HG03457 (cell line): ENCODE measurements around the gene THAP4.

ENCODE experiments used
- ATAC-seq: cut with Tn5 transposase; IDR thresholded peaks from one replicate; pipeline ENCODE4 v1.9.1; 2021; ENCODE audit warnings: moderate number of reproducible peaks; ENCODE audit not compliant: unreplicated experiment

The THAP4 gene

DNA sequence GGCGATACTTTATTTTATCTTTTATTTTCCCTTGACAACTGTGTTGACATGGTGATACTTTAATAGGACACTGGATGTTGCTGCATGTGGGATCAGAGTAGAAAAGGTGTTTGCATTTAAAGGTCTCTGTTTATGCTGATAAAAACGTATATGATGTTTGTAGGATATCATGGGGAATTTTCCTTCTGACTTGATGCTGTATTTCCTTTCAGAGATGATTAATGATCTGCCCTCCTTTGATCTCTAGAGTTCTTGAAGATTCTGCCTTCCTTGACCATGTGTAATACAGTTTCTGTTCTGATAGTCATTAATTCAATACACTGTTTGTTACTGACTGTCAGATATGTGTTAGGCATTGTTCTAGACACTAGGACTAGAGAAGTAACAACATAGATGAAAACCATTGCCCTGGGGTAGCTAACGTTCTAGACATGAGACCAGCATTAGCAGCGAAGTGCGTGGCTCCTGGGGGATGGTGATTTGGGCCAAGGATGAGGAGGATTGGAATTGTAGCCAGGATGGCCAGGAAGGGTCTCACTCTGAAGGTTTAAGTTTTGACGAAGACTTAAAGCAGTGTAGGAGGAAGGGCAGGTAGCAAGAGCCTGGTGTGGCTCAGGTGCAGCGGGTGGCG is 3.3 kb upstream of the THAP4 start:
- no peak for ATAC-seq

DNA sequence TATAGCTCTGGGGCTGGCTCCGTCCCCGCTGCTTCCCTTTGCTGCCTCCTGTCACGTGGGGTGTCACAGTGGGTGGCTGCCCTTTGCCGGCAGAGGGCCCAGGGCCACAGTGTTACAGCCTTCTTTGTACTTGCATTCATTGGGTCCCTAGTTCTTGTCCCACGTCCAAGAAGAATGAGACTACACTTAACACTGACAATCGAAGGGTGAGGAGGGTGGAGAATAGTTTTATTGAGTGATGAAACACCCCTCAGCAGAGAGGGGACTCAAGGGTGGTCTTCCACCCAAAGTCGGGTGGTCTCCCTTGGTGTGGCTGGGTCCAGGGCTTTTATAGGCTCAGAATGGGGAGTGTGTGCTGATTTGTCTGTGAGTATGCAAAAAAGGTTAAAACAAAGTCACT is 2.4 kb upstream of the THAP4 start:
- ATAC-seq, result no peak

DNA sequence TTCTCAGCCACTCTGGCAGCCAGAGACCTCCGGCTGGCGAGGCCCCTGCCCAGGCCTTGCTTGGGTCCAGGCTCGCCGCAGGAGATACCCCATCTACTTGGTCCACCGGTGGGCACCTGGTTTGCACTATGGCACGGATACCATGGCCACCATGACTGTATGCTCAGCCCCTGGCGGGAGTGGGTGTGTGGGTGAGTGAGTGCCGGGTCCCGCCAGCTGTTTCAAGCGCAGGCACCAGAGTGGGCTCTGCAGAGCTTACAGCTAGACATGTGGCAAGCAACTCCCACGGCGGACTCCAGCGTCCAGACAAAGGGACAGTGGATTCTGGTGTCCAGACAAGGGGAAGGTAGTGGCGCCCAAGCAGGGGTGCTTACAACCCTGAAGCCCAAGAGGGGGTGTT is 2.0 kb upstream of the THAP4 start:
- ATAC-seq, result no peak

DNA sequence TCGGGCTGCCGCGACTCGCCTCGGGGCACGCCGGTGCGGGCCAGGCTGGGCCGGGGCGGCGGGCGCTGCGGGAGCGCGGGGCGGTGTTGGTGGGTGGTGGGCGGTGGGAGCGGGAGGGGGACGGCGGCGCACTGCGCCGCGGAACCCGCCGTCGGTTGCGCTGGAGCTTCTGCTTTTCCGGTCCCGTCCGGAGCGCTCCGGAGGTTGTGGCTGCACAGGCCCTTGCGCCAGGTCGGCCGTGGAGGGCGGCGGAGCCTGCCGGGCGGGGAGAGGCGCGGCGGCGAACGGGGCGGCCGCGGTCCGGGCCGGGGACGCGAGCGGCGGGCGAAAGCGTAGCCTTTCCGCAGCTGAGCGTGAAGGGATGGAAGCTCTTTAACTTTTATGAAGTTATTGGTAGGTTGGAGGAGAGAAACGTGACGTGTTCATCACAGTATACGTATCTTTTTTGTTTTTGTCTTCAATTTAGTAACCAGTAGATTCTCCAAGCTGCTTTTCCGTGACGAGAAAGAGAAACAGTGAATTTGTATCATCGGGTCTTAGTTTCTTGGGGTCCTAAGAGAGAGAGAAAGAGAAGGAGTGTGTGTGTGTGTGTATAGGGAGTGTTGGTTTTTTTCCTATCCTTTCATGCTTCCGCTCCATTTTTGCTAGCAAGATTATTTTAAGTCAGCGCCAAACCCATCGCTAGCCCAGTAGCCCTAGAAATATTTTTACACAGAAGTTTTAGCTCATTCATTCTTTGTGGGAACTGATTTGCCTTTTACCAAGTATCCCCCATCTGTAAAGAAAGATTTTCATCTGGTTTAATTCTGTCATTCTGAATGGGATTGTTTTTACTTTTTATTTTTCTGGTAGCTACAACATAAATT is 1.1 kb upstream of the THAP4 start:
- peak; percentile 13 for ATAC-seq

DNA sequence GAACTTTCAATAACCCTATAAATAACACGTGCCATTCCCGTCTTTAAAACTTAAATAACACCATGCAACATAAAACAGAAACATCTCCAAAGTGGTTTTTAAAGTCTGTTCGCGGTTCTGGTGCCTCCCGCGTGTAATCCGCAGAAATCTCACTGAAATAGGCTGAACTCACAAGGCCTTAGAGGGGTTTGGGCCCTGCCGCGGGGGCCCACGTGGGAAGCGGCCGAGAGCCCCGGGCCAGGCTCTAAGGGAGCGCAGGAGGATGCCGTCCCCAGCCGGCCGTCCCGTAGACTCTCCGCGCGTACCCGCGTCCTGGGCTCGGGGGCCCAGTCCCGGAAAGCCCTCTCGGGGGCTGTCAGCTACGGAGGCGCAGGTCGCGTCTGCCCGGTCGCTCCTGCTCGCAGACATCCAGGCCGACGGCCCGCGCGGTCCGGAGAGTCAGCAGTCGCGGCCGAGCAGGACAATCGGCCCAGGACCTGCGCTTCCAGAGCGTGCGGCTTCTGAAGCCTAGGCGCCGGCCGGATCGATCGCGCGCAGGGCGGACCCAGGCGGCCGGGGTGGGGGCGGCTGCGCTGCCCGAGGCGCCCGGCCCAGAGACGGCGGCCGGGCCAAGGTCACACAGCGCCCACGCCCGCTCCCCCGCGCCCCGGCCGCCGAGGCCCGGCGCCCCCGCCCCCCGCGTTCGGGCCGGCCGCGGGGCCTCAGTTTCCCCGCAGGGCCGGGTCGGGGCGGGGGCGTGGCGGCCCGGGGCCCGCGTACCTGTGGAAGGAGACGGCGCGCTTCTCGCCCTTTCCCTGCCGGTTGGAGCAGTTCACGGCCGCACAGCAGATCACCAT is 558 bp downstream of the THAP4 start:
- ATAC-seq, result peak; percentile 19

DNA sequence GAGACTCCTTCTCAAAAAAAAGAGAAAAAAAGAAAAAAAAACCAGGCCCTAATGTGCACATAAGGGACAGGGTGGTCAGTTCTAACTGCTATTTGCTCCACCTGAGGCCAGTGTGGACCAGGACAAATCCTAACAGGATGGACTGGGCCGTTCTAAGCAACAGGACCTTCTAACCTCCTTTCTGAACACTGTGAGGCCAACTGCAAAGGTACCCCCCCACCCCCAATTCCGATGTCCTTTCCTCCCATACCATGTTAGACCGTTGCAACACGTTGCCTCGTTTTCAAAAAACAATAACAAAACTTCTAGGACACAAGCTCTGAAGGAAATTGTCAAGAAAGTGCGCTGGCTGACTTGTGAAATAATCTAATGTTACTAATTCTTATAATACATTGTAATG is 1.2 kb downstream of the THAP4 start:
- ATAC-seq, result no peak

DNA sequence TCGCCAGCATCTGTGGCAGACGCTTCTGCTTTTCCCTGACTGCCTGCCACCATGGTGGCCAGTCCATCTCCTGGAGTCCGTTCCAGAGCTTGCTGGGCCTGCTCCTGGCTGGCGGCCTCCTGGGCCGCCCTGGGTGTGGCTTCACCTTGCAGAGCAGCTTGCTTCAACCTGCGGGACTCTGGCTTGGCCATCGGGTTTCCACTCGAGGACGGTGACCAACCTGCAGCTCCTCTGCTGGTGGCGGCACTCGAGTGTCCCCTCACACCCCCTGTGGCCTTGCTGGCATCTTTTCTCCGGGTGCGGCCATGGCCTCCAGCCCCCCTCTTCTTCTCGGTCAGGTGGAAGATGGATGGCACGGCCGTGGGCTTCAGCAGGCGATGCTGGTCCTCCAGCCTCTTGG is 3.4 kb downstream of the THAP4 start:
- no peak for ATAC-seq

DNA sequence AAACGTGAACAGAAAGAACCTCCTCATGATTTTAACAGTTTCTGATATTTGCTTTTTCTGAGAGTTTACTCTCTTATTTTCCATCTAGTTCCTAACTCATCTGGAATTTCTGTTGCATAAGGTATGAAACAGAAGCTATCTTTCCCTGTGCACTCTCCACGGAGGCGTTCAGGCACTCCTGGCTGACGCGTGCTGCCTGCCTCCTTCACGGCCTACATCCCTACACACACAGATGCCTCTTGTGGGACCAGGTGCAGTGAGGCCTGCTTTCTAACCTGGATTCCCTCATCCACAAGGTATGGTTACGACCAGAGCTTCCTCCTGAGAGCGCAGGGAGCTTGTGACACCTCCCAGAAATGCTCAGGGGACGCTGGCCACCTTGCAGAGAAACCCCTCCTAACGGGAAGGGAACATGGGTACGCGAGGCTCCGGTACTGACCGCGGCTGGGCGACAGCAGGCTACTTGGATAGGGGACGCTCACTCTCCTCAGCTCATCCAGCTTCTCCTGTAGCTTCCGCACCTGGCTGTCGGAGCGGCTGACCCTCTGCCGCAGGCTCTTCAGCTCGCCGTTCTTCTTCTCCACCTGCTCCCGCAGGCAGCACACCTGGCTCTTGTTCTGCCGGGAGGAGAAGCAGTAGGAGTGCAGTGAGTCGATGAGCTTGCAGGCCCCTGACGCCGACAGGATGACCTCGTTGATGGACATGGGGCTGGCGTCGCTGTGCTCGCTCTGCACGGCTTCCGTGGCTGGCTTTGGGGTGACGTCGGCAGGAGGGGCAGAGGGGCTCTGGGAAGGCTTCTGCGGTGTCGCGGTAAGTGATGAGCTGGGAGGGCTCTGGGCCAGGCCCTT is 4.3 kb downstream of the THAP4 start:
- no peak for ATAC-seq

DNA sequence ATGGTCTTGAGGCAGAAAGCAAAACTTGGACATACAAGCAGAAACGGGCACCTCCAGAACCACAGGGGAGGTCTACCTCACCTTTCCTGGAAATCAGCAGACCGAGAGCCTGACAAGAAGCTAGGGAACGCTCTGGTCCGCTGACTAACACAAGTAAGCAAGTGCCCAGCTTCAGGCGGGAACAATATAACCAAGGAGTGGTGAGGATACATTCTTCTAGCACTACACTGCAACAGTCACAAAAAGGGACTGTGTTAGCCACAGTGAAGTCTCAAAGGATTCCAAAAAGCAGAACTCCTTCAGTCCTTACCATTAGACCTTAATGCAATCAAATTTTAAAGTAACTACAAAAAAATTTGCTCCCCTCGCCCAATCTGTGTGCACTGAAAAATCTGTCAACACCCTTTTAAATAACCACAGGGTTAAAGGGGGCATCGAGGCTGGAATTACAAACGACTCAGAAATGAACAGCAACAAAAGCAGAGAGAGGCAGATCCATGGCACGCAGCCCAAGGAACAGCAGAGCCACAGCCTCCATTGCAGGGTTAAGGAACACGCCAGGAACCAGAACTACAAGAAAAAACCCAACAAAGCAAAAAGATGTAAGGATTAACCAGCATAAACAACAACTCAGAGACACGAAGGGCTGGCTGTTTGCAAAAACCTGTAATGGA is 7.1 kb downstream of the THAP4 start:
- no peak for ATAC-seq

DNA sequence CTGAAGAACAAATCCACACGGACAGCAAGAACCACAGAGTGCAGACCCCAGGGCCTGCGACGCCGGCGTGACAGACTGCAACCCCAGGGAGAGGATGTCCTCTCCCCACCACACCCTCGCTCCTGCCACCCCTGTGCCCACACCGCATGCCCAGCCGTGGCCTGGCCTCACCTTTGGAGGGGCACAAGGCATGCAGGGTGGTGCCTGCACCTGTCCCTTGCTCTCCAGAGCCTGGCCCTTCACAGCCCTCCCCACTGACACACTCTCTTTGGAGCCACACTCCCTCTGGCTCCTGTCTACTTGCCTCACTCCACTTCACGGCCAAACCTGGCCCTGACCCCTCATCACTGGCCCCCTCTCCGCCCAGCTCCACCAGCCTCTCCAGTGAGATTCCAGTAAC is 9.3 kb downstream of the THAP4 start:
- no peak for ATAC-seq

DNA sequence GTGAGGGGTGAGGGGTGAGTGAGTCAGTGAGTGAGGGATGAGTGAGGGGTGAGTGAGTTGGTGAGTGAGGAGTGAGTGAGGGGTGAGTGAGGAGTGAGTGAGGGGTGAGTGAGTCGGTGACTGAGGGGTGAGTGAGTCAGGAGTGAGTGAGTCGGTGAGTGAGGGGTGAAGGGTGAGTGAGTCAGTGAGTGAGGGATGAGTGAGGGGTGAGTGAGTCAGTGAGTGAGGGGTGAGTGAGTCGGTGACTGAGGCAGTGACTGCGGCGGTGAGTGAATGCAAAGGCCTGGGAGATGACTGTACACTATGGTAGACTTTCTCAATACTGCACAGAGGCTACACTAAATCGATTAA is 16.6 kb downstream of the THAP4 start:
- ATAC-seq, result no peak

DNA sequence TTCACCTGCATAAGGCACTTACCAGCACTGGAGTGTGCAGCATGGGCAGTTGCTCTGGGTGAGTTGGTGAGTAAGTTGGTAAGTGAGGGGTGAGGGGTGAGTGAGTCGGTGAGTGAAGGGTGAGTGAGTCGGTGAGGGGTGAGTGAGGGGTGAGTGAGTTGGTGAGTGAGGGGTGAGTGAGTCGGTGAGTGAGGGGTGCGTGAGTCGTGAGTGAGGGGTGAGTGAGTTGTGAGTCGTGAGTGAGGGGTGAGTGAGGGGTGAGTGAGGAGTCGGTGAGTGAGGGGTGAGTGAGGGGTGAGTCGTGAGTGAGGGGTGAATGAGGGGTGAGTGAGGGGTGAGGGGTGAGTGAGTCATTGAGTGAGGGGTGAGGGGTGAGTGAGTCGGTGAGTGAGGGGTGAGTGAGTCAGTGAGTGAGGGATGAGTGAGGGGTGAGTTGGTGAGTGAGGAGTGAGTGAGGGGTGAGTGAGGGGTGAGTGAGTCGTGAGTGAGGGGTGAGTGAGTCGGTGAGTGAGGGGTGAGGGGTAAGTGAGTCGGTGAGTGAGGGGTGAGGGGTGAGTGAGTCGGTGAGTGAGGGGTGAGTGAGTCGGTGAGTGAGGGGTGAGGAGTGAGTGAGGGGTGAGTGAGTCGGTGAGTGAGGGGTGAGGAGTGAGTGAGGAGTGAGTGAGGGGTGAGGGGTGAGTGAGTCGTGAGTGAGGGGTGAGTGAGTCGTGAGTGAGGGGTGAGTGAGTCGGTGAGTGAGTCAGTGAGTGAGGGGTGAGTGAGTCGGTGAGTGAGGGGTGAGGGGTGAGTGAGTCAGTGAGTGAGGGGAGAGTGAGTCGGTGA is 17.1 kb downstream of the THAP4 start:
- ATAC-seq, result no peak

DNA sequence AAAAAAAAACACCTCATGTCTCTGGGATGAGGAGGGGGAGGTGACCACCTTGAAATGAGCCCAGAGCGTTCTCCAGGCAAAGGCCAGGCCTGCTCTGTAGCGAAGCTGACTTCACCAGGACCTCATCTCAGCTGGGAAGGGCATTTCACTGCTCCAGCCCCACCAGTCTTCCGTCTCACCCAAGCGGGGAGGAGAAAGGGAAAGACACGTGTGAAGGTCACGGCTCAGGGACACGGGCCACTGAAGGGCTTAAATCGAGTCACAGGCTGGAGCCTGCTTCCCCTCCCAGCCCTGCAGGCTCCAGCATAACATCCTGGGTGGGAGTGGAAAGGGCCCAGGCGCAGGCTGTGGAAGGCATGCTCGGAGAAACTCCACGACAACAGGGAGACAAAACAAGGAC is 18.1 kb downstream of the THAP4 start:
- no peak for ATAC-seq

DNA sequence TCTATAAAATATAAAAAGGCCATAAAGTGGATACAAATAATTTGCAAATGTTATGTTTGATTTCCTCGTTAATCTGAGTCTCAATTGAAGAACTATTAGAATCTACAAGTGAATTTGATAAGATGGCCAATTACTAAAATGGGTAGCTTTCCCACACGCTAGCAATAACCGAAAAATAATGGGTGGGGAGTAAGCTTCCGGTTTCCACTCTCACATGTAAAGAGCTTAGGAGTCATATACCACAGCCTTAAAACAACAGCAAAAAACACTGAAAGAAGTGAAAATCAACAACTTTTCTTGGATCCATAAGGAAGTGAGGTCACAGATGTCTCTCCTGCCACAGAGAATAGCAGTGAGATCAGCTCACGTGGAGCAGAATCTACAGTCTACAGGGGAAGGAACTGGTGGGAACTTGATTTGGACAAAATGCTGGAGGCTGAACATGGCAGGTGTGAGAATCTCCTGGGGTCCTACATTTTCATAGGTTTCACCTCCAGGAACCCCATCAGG is 18.6 kb downstream of the THAP4 start:
- no peak for ATAC-seq

DNA sequence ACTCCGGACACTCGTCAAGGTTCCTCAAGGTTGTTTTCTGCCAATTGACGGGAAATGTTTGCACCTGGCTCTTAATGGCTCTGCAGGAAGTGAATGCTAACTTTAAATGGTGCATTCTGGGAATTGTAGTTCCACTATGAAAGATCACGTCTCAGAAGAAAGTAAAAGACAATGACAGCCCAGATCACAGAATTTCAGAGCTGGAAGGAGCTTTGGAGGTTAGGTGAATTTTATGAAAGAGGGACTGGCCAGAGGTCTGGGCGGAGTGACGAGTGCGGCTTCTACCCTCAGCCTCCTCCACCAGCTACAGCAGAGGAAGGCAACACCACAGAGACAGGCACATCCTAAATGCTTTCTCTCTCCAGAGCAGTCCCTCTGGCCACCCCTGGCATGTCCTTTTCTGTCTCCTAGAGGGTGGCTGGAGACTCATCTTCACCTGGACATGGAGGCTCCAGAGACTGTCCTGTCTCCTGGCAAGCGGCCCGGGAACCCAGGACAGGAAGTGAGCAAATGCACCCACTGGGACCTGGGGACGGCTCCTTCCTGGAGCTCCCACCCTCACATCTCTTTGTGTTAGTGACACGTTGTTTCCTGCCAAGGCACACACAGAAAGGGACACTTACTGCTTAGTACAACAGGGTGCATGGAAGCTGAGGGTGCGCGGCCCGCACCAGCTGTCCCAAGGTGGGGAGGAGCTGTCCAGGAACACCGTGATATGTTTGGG is 19.4 kb downstream of the THAP4 start:
- no peak for ATAC-seq

DNA sequence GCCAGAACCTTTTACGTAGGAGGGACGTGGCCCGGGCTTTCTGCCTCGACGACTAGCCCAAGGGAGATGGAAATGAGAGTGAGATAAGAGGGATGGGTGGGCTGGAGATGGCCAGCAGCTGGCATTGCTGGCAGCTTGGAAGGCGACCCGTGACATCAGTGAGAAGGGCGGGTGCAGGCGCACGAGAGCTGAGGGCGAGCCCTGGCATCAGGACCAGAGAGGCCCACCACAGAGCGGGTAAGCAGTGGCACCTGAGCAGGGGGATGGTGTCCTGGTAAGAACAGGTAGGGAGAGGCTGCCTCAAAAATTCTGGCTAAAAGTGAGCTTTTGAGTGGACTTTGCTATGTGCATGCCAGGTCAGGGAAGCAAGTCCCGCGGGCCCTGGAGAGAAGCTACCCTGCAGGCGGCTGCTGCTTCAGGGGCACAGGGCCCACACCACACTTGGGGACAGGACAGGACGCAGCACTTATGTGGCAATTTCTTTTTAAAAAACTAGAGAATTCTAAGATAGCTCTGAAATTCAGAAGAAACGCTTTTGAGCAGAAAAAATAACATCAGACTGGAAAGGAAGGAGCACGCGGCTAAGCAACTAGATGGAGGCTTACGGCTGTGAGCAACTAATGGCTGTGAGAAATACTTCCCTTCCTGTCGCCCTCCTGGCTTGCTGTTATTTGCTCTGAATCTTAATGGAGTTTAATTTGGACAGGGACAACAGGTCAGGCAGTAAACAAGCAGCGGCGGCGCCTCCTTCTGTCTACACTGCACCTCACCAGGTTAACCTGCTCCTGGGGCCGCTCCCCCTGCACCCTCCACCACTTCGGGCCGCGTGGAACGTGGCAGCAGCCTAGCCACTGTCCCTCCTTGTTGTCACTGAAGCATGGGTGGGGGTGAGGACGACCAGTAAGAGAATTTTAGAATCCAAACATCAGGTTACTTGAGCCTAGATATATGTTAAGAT is 20.5 kb downstream of the THAP4 start:
- ATAC-seq, result no peak

DNA sequence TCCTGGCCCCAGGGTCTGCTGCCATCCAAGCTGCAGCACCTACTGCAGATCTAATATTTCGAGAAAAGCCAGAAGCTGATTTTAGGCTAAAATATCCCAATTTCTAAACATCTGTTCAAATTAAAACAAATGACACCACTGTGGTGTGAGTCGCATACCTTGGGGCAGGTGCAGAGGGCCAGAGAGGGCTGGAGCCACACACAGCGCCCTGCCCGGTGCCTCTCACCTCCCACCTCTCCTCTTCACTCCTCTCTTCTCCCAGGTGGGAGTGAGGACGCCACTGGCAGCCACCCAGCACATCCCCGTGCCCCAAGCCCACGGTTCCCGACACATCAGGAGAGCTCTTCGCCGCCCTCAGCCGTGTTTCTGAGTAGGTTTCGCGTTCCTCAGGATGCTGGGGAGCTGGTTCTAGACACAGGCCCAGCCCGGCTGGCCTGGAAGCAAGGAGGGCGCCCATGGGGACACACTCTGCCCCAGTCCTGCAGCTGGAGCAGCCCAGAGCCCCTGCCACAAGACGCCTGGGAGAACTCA is 21.4 kb downstream of the THAP4 start:
- no peak for ATAC-seq
